HG02973 (cell line): ENCODE results near the gene SLC31A1.

Experiments used
- ATAC-seq: cut with Tn5 transposase; IDR thresholded peaks from one replicate; pipeline ENCODE4 v1.9.1; 2021; ENCODE audit warnings: moderate library complexity; ENCODE audit not compliant: unreplicated experiment

Gene SLC31A1

GRCh38 chr9:113301548-113301947 is 80.2 kb downstream of the SLC31A1 start:
- no peak for ATAC-seq

- no peak for ATAC-seq
Observed at GRCh38 chr9:113302792-113303418, 81.6 kb downstream of the SLC31A1 start, which contains the start of gene RNF183. Gene RNF183, minus strand, starts transcription at chr9:113303376. Its CDS starts 5,192 bp downstream, at chr9:113298184.

DNA sequence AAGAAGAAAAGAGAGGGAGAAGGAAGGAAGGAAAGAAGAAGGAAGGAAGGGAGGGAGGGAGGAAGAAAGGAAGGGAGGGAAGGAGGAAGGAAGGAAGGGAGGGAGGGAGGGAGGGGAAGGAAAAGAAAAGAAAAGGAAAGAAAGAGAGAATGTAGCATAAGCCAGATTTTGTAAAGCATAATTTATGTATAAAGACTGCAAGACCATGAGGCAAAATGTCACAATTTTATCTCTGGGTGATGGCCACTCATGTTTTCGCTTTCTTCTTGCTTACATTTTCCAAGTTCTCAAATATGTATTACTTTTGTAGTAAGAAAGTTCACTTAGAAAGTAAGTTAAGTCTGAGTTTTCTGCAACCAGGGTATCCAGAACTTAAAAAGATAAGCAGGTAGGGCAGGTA is 85.2 kb downstream of the SLC31A1 start:
- no peak for ATAC-seq

DNA sequence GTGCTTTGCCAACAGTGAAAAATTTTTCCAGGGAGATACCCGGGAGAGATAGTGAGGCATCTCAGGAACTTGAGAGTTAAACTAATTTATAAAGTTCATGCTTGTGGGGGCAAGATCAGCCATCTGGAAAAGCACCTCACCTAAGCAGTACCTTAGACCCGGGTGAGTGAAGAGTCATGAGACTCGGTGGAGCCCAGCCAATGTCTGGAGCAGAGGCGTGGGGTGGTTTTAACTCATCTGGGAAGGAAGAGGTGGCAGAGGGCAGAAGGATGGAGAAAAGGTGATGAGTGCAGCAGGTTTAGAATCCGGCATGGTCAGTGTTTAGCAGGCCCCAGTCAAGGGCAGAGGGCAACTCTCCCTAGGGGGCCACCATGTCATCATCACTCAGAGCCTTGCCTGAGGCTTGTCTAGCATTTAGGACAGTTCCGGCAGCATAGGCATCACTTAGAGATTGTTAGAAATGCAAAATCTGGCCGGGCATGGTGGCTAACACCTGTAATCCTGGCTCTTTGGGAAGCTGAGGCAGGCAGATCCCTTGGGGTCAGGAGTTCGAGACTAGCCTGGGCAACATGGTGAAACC is 86.1 kb downstream of the SLC31A1 start:
- no peak for ATAC-seq

- ATAC-seq = no peak
Observed at GRCh38 chr9:113309204-113309813, 88.0 kb downstream of the SLC31A1 start.

- no peak for ATAC-seq
Observed at GRCh38 chr9:113310538-113310937, 89.2 kb downstream of the SLC31A1 start.

GRCh38 chr9:113311961-113312360 is 90.6 kb downstream of the SLC31A1 start:
- no peak for ATAC-seq

DNA sequence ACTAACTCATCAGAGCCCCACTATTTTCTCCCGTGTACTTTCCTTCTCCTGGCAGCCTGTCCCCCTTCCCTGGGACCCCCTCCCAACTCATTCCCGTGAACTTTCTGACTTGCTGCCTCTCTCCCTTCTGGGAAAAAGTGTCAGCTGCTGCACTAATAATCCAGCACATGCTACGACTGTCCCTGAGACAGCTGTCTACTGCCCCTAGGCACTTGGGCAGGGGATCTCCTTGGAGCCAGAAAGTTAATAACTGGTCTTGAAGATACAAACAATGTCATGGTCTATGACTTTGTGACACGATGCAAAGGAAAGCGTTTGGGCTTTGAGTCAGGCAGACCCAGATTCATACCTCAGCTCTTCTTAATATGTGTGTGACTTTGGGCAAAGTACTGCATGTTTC is 91.9 kb downstream of the SLC31A1 start:
- ATAC-seq = no peak
